Stimulated activated CD4-positive, alpha-beta T cell treated with anti-CD3 and anti-CD28 coated beads, Interleukin-2, amount 100 ng/mL, for 48 hours (primary cell): ENCODE data around the gene NANOG.
"Not testable (repeated sequence)": the region's sequence is repeated elsewhere in the genome, so short reads cannot be mapped to it uniquely, and the experiment has no call there.

Experiments
- DNase-seq, 2 donors: peaks; one replicate each; pipeline ENCODE4 v3.0.0-alpha.2; 2020

Gene NANOG

GRCh38 chr12:7806863-7807487, 17.8 kb downstream of the NANOG start:
- DNase-seq, result peak; percentile 68 to 72

- not testable (repeated sequence) for DNase-seq
These were observed 36.6 kb downstream of the NANOG start for GRCh38 chr12:7825754-7826153.

DNA sequence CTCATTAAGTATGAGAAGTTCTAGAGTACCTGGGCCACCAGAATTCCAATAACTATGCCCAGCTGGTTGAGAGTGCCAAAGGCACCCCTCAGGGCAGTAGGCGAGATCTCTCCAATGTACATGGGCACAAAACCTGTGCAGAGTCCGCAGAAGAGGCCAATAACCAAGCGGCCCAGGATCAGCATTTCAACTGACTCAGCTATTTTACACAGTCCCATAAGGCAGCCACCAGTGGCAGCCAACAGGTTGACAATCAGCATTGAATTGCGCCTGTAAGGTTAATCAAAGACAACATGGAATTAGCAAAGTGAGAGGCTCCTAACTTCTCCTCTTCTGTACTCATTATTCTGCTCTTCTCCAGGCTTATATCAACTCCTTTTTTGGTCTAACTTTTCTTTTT, 40.5 kb downstream of the NANOG start:
- DNase-seq, result not testable (repeated sequence)

DNA sequence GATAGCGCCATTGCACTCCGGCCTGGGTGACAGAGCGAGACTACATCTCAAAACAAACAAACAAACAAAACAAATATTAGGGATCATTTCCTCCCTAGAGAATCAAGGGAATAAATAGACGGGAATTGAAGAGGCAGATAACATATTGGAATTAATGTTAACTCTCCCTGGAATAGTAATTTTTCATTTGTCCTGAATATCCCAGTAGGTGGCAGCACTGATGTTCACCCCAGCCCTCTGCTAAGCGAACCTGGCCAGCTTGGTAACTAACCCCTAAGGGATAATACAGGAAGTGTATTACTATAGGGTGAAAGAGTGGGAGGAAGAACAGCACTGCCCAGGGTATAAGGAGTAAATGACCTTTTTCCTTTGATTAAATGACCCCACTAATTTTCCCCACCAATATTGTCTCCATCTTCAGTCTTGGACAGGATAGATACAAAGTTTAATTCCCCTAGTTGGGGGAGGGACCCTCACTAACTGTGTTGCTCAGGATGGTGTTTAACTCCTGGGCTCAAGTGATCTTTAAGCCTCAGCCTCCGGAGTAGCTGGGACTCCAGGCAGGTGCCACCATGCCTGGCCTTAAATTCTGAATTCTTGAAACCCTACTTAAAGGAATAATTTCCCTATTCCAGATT, 43.0 kb downstream of the NANOG start:
- DNase-seq, result peak in 1 of 2 donors; percentile 36

DNA sequence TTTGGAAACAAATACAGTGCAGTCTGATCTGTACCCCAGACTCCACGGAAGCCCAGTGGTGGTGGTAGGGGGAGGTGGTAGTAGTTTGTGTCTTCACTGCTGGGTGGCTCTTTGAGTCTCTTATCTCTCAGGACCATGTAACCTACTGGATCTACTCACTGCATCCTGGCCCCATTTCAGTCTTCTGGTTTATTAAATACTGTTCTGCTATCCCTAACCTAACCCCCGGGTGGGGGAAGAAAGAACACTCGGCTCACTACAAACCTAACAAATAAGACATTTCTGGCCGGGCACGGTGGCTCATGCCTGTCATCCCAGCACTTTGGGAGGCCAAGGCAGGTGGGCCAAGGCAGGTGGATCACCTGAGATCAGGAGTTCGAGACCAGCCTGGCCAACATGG, 44.0 kb downstream of the NANOG start:
- DNase-seq, result not testable (repeated sequence)

DNA sequence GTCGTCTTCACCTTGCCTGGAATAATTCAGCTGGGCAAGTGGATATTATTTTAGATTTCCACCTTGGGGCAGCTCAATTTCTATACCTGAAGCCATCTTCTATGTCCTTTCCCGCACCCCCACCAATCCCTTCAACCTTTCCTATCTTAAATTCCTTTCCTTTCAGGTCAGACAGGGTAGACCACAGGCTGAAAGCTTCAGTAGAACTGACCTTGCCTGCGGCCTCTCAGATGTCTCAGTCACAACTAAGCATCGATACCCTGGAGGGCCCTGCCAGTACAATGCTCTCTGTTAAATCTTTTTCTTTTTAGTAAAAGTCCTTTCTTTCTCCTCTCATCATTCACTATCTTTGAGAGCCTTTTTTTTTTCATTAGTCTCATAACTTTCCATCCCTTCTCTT, 44.6 kb downstream of the NANOG start:
- DNase-seq, result no peak

- no peak for DNase-seq
These were observed 45.5 kb downstream of the NANOG start for GRCh38 chr12:7834701-7835100.

- no peak for DNase-seq
These were observed 45.9 kb downstream of the NANOG start for GRCh38 chr12:7835116-7835515.

DNA sequence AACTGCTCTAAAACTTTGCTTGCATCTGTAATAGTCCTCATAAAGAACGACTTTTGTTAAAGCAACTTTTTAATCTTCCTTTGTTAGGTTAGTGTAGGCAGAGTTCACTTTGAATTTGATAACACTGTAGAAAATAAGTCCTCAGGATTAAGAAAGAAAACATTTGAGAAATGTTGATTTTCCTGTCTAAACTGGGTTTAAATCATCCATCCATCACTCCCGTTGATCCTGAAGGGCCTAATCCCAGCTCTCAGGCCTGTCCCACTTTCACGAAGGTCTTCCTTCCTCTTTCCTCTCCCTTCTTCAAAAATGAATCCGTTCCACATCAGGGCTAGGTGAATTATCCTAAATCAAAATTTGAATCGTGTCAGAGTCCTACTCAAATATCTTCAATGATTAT, 46.6 kb downstream of the NANOG start:
- no peak for DNase-seq

GRCh38 chr12:7837366-7837765, 48.2 kb downstream of the NANOG start:
- DNase-seq, result no peak

DNA sequence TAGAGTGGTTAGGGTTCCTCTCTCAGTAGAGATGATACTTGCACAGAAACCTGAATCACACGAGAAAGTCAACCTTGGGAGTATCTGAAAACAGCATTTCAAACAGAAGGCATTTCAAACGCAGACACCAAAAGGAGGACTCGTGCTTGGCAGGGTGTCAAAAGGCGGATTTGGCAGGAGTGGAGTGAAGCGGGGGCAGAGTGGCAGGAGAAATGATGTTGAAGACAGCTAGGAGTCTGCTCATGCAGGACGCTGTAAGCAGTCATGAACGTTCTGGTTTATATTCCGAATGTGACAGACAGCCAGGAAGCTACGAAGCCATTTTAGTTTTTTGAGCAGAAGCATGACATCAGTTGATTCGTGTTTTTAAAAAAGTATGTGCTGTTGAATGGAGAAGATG, 50.0 kb downstream of the NANOG start:
- not testable (repeated sequence) for DNase-seq

DNA sequence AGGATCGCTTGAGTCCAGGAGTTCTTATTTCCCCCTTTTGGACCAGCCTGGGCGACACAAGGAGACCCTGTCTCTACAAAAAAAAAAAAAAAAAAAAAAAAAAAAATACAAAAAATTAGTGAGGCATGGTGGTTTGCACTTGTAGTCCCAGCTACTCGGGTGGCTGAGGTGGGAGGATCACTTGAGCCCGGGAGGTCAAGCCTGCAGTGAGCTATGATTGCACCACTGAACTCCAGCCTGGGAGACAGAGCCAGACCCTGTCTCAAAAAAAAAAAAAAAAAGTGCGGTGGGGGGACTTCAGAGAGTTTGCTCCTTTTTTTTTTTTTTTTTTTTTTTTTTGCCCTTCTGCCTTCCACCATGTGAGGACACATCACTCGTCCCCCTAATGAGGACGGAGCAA, 50.6 kb downstream of the NANOG start:
- not testable (repeated sequence) for DNase-seq

GRCh38 chr12:7842444-7842843, 53.2 kb downstream of the NANOG start:
- DNase-seq, result not testable (repeated sequence)

GRCh38 chr12:7843149-7843548, 53.9 kb downstream of the NANOG start:
- DNase-seq, result not testable (repeated sequence)

- not testable (repeated sequence) for DNase-seq
These were observed 54.4 kb downstream of the NANOG start for GRCh38 chr12:7843583-7843982.

- no peak for DNase-seq
These were observed 54.9 kb downstream of the NANOG start for GRCh38 chr12:7844116-7844515.

DNA sequence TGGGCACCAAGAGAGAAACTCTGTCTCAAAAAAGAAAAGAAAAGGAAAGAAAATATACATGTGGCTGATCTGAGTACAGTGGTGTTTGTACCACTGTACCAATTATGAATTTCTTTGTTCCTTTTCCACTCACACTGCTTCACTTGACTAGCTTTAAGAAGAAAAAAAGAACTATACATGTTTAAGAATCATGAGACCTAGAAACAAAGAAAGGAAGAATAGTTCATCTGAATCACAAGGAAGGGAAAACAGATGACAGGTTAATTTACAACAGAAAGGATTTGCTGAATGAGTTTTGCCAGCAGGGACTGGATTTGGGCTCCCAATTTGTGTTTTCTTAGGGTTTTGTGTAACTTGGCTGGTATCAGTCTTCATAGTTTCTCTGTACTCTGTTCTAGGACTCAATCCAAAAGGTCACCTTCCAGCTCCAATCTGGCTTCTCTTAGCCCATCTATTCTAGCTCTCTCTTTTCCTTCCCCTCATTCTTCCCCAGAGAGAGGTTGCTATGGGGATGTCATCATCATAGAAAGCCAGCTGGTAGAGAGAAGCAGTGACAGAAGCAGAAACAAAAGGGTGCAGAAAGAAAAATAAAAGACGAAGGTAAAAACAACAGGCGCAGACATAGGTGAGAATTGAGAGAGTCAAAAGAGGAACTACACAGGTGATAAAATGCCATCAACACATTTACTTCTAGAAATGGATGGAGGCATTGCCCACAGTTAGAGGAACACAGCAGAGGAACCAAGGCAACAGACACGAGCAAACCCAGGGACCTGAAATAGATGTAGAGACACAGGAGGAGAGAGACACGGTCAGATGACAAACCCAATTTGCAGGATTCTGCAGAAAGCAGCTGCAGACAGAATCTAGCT, 58.3 kb downstream of the NANOG start:
- DNase-seq, result not testable (repeated sequence)

DNA sequence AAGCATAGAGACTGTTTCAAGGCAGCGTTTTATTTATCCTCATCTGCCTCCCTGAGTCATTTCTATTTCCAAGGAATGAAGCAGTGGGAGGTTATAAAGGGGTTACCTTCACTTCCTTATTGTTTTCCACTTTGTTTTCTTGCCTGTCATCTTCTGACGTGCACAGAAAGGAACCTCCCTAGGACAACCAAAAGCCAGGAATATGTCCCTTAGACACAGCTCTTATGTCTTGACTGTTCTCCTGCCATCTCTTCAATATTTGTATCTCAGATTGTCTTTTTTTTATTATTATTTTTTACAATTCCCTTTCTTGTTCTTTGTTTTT, 58.9 kb downstream of the NANOG start:
- DNase-seq, result not testable (repeated sequence)
